ENCODE measurements around the gene GABRA6.

GRCh38 chr5:161645264-161645663 lies 40.3 kb upstream of the GABRA6 start:
- TF ChIP-seq CTCF (IDR thresholded peaks at IDR 0.05) (no peak), EP300 (IDR thresholded peaks at IDR 0.05) (no peak)
